K562 treated with DMSO at 1 percent for 24 hours (cell line): Measurements from ENCODE around the gene GCSH. TPM values are rescaled to one million over a fixed set of nuclear protein-coding genes. Genes with fewer than 3 reads are reported as not detected.

Experiments
- total RNA-seq: library from RNA; unstranded; fragments of 300-600 nt; gene quantifications from 2 replicates; pipeline ENCODE4 v1.2.3, GENCODE V29; 2022; ENCODE audit warnings: low read depth; ENCODE audit not compliant: insufficient read depth

Gene GCSH
- 23.6 and 26.2 TPM in 2 replicates for total RNA-seq

DNA sequence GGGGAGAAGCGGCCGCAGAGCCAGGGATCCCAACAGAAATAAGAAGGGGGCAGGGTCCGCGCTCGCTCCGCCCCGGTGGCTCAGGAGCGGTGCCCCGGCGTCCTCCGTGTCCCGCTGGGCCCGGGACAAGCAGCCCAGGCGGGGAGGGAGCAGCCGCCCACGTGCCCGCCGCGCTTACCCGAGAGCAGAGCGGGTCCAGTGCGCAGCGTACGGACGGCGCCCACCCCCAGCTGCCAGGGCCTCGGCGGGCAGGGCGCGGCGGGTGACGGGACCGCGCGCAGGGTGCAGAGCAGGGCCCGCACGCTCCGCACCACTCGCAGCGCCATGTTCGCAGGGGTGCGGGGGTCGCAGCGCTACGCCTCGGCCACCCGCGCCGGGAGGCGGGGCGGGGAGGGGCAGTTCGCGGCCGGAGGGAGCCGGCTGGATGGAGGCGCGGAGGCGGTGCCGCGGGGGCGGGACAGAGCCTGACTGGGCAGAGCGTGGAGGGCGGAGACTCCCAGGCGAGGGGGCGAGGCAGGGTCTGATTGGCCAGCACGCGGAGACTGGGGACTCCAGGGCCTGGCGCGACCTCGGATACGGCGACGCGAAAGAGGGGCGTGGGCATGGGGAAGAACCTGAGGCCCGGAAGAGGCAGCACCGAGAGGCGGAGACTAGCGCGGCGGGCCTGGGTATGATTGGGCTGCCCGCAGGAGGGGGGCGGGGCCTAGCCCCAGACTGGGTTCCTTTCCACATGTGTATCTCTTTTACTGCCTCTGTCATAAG lies at the start of gene GCSH:
GCSH (minus strand) TSS at position 443 of the 762 bp plus-strand sequence; CDS start at position 326, 117 bp downstream.

DNA sequence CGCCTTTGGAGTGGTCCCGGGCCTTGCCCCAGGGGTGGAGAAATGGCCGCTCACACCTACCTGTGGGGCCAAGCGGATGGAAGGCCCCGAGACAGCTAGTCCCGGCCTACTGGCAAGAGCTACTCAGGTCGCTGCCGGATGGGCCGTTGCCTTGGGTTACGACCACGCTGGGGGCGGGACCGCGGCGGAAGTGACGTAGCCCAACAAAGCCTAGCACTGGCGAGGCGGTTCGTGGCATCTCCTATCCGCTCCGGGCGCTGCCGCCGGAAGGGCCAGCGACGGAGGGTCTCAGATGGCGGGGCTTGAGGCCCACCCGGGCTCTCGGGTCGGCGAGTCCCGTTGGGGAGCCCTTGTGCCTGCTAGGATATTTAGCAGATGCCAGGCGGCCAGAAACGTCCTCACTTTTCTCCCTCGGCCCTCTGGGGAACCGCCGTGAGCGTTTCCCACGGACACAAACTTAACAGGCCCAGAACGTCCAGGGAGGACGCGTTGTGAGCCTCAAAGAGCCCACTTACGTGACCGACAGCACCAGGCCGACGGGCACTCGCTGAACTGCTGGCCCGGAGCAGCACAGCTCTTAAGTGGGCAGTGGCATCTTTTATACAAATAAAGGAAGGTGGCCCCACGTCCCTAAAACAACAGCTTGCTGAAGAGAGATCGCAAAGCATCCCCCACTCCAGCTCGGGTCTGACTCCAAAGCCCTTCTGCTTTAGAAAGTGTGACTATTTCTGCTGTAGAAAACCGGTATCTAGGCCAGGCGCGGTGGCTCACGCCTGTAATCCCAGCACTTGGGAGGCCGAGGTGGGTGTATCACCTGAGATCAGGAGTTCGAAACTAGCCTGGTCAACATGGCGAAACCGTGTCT lies 18.9 kb downstream of the GCSH start, which contains the start of gene C16orf46:
C16orf46 (minus strand) TSS at position 163 of the 865 bp plus-strand sequence. CDS start 13,283 bp downstream, outside the sequence.

DNA sequence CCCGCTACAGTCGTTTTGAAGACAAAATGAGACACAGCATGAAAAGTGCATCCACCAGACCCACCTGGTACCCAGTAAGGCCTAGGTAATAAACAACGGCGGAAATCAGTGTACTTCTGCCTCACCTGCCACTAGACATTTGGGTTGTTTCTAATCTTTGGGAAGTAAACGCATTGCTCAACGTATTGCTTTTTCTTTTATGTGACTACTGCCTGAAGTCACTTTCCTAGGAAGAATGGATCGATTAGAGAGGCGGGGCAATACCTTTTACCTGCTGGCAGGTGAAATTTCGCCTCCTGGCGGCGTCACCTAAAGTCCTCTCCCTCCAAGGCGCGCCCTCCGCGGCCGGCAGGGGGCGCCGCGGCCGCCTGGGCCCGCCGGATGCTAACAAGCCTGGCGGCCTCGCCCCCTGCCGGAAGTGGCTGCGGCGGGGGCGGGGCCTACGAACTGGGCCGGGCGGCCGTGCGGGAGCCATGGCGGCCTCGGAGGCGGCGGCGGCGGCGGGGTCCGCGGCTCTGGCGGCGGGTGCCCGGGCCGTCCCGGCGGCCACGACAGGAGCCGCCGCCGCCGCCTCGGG lies 60.7 kb downstream of the GCSH start, which contains the start of gene ATMIN:
ATMIN (plus strand) TSS at position 445 of the 577 bp plus-strand sequence; CDS start at position 474, 29 bp downstream.

Other genes starting within 250 kb of the GCSH start
- 175 and 211 TPM in 2 replicates for gene CMC2, start 89.5 kb downstream of the GCSH start, total RNA-seq
- 119 and 125 TPM in 2 replicates for gene CENPN, start 89.2 kb downstream of the GCSH start, total RNA-seq
- gene ATMIN, start 60.6 kb downstream of the GCSH start, total RNA-seq, result 16.2 and 17.2 TPM in 2 replicates
- gene C16orf46, start 19.2 kb downstream of the GCSH start, total RNA-seq, result 1.1 and 1.2 TPM in 2 replicates
- 0.14 TPM in 1 of 2 replicates, not detected in the other for gene BCO1, start 142.3 kb upstream of the GCSH start, total RNA-seq
- 2.2 and 2.3 TPM in 2 replicates for gene GAN, start 218.6 kb upstream of the GCSH start, total RNA-seq